Pulmonary artery endothelial cell (primary cell): ENCODE data around the gene KIF5C. TPM values are rescaled to one million over a fixed set of nuclear protein-coding genes. Genes with fewer than 3 reads are reported as not detected.

ENCODE experiments used
- DNase-seq: peaks from one replicate; pipeline ENCODE4 v3.0.0-alpha.2; 2011; ENCODE audit warnings: low read depth, low spot score
- total RNA-seq: library from RNA; depleted of rRNA; stranded (reverse); fragments of >200 nt; gene quantifications from 2 replicates; pipeline ENCODE4 v1.2.3, GENCODE V29; 2014

KIF5C gene
- total RNA-seq, 1 donor from 2014 or later, result under 0.01 TPM

GRCh38 chr2:149075105-149075504, 200.1 kb downstream of the KIF5C start:
- DNase-seq, result no peak

GRCh38 chr2:149075853-149076252, 200.8 kb downstream of the KIF5C start:
- no peak for DNase-seq

Other genes starting within 250 kb of the KIF5C start
- 20.2 and 21.6 TPM in 2 replicates for gene EPC2, start 230.5 kb upstream of the KIF5C start, total RNA-seq
- gene LYPD6B, start 163.5 kb downstream of the KIF5C start, total RNA-seq, result not detected in 2 replicates